ENCODE measurements around the gene SERPINA3.
"Not testable (repeated sequence)": the region's sequence is repeated elsewhere in the genome, so short reads cannot be mapped to it uniquely, and the experiment has no call there.

SERPINA3 gene

GRCh38 chr14:94631050-94631449 is 18.9 kb downstream of the SERPINA3 start:
- in situ Hi-C loops (cut with MboI; ENCODE audit: low sequenced_read_pairs): no loop called here

- in situ Hi-C loops (cut with MboI; ENCODE audit: low sequenced_read_pairs): no loop called here
Observed at GRCh38 chr14:94631536-94632304, 19.5 kb downstream of the SERPINA3 start.

- in situ Hi-C loops (cut with MboI; ENCODE audit: low sequenced_read_pairs): no loop called here
Observed at GRCh38 chr14:94632305-94632590, 20.1 kb downstream of the SERPINA3 start.

GRCh38 chr14:94633121-94633520 is 20.9 kb downstream of the SERPINA3 start:
- in situ Hi-C loops (cut with MboI; ENCODE audit: low sequenced_read_pairs): no loop called here

GRCh38 chr14:94635154-94635553 is 23.0 kb downstream of the SERPINA3 start:
- in situ Hi-C loops (cut with MboI; ENCODE audit: low sequenced_read_pairs): no loop called here

- in situ Hi-C loops (cut with MboI; ENCODE audit: low sequenced_read_pairs): no loop called here
Observed at GRCh38 chr14:94636744-94637412, 24.7 kb downstream of the SERPINA3 start.

- in situ Hi-C loops (cut with MboI; ENCODE audit: low sequenced_read_pairs): not testable (repeated sequence)
Observed at GRCh38 chr14:94637814-94638213, 25.6 kb downstream of the SERPINA3 start.

- in situ Hi-C loops (cut with MboI; ENCODE audit: low sequenced_read_pairs): no loop called here
Observed at GRCh38 chr14:94638339-94638738, 26.1 kb downstream of the SERPINA3 start.

- in situ Hi-C loops (cut with MboI; ENCODE audit: low sequenced_read_pairs): no loop called here
Observed at GRCh38 chr14:94638961-94639817, 27.0 kb downstream of the SERPINA3 start.

- in situ Hi-C loops (cut with MboI; ENCODE audit: low sequenced_read_pairs): no loop called here
Observed at GRCh38 chr14:94640721-94641631, 28.8 kb downstream of the SERPINA3 start.

- in situ Hi-C loops (cut with MboI; ENCODE audit: low sequenced_read_pairs): no loop called here
Observed at GRCh38 chr14:94641632-94641955, 29.4 kb downstream of the SERPINA3 start.

GRCh38 chr14:94643316-94644101 is 31.3 kb downstream of the SERPINA3 start:
- in situ Hi-C loops (cut with MboI; ENCODE audit: low sequenced_read_pairs): no loop called here

- in situ Hi-C loops (cut with MboI; ENCODE audit: low sequenced_read_pairs): no loop called here
Observed at GRCh38 chr14:94644102-94644535, 31.9 kb downstream of the SERPINA3 start.

- in situ Hi-C loops (cut with MboI; ENCODE audit: low sequenced_read_pairs): no loop called here
Observed at GRCh38 chr14:94646066-94646465, 33.9 kb downstream of the SERPINA3 start.

GRCh38 chr14:94646481-94646880 is 34.3 kb downstream of the SERPINA3 start:
- in situ Hi-C loops (cut with MboI; ENCODE audit: low sequenced_read_pairs): no loop called here

GRCh38 chr14:94648801-94649200 is 36.6 kb downstream of the SERPINA3 start:
- in situ Hi-C loops (cut with MboI; ENCODE audit: low sequenced_read_pairs): no loop called here

GRCh38 chr14:94649543-94650443 is 37.6 kb downstream of the SERPINA3 start:
- in situ Hi-C loops (cut with MboI; ENCODE audit: low sequenced_read_pairs): no loop called here

GRCh38 chr14:94650444-94650775 is 38.2 kb downstream of the SERPINA3 start:
- in situ Hi-C loops (cut with MboI; ENCODE audit: low sequenced_read_pairs): no loop called here
